Activated naive CD8-positive, alpha-beta T cell treated with anti-CD3 and anti-CD28 coated beads, Interleukin-2, amount 50 U/mL, for 16 hours (primary cell): ENCODE data around the gene OR2V2.
"Not testable (repeated sequence)": the region's sequence is repeated elsewhere in the genome, so short reads cannot be mapped to it uniquely, and the experiment has no call there.

Experiments
- DNase-seq: peaks from one replicate; pipeline ENCODE4 v3.0.0-alpha.2; 2020; ENCODE audit warnings: low read depth, low spot score

Gene OR2V2

DNA sequence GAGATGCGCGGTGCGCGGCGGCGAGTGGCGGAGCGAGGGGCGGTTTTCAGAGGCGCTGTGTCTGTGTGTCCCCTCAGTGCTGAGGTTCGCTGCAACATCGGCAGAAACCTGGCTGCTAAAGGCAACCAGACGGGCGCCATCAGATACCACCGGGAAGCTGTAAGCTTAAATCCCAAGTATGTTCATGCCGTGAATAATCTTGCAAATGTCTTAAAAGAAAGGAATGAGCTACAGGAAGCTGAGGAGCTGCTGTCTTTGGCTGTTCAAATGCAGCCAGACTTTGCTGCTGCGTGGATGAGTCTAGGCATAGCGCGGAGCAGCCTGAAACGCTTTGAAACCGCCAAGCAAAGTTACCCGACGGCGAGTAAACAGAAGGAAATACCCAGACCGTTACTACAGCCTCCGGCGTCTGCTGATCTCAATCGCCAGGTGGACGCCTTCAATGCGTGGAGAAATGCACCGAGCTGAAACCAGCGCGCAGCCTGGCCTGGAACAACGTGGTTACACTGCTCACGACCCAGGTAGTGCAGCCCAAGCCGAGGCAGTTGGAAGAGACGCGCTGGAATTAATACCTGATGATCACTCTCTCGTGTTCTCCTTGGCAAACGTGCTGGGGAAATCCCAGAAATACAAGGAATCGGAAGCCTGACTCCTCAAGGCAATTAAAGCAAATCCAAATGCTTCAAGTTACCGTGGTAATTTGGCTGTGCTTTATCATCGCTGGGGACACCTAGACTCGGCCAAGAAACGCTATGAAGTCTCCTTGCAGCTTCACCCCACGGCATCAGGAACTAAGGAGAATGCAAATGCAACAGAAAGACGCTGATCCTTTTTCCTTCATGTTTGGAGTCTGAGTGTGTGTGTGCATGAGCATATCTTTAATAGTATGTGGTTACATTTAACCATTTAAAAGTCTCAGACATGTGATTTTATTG, 32.3 kb upstream of the OR2V2 start:
- no peak for DNase-seq

DNA sequence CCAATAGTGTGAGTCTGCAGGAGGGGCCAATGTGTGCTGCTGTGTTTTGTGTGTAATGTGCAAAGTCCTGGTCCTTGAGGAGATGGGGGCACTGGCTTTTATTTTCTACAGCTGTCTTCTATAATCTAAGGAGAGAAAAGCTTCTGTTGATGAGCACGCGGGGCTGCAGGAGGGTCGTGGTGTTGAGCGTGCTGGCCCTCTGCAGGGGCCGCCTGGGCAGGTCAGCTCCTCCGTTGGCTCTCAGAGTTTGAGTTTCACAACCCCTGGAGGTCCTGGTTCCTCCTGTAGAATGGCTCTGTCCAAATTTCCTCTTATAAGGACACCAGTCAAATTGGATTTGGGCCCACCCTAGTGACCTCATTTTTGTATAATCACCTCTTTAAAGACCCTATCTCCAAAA, 29.0 kb upstream of the OR2V2 start:
- DNase-seq: no peak

DNA sequence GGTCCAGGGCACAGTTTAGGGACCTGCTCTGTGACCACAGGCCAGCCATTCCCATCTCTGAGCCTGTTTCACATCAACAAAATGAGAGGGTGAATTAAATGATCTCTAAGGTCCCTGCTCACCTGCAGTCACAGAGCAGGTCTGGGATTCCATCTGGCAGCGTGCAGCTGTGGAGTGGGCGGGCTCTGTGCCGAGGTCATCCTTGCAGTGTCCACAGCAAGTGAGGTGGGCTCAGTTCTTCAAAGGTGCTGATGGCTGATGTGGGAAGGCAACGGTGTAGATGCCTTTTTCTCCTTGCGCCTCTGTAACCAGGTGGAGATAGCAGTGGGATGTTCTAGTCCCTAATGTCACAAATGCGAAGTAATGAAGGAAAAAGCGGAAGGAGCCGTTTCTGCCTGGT, 28.3 kb upstream of the OR2V2 start:
- DNase-seq: no peak

DNA sequence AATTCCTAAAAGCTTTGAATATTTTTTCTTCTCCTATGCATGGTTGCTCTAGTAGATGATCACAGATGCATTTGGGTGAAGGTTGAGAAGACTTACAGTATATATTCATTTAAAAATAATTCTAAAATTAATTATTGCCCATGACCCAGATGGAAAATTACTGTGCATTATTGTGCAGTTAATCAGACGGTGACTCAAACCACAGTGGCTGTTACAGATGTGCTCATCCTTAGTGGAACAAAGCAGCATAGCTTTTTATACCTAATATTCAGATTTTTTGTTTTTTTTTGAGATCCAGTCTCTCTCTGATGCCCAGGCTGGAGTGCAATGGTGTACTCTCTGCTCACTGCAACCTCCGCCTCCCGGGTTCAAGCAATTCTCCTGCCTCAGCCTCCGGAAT, 27.1 kb upstream of the OR2V2 start:
- DNase-seq: no peak

DNA sequence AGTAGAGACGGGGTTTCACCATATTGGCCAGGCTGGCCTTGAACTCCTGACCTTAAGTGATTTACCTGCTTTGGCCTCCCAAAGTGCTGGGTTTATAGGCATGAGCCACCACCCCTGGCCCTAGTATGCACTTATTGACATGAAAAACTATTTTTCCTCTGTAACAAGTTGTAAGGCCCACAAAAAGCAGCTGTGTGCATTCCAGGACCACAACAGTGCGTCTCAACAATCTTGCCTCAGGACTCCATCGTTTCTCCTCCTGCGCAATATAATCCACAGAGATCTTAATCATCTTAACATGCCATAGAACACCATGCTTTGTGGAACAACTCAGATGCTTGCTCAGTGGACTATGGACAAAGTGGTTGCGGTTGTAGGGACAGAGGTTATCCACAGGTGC, 26.6 kb upstream of the OR2V2 start:
- no peak for DNase-seq

DNA sequence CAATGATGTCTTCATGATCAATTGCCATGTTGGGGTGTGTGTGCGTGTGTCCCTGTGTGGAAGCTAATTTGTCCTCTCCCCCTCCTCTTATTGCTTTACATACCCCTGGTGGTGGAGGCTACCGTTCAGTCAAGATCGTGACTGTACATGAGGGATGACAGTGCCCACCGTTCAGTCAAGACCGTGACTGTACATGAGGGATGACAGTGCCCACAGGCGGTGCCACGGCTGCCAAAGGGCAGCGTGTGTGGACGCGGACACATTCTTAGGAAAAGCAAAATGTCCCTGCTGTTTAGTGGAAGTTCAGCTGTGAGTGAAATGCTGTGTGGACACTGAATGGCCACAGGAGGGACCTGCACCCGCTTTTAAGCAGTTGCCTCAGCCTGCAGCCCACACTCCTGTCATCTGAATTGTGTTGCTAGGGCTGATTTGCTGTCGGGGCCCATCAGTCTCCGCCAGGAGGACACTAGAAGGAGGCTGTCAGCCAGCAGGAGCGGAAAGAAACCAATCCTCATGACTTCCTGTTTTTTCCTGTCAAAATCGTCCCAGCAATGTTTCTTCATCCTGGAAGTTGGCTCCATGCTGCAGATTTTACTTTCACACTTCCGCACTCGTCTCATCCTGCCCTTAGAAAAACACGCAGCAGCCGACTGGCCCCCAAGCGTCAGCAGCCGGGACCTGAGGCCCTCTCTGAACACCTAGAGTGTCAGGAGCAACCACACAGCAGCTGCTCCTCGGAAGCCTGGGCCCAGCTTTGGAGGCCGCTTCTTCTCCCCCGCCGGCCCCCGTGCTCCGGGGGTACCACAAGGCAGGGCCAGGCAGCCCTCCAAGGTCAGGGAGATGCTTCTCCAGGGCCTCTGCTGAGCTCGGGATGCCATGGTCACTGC, 25.5 kb upstream of the OR2V2 start:
- DNase-seq: no peak

DNA sequence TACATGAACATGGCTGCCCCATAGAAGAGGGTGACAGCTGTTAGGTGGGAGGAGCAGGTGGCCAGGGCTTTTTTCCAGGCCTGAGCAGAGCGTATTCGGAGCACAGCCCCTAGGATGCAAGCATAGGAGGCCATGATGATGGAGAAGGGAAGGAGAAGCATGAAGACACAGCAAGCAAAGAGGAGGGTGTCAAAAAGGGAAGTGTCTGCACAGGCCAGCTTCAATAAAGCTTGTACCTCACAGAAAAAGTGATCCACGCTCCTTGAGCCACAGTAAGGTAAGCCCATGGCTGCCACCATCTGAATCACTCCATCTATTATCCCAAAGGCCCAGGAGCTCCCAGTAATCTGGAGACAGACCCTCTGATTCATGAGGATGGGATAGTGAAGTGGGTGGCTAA, 22.9 kb upstream of the OR2V2 start:
- no peak for DNase-seq

DNA sequence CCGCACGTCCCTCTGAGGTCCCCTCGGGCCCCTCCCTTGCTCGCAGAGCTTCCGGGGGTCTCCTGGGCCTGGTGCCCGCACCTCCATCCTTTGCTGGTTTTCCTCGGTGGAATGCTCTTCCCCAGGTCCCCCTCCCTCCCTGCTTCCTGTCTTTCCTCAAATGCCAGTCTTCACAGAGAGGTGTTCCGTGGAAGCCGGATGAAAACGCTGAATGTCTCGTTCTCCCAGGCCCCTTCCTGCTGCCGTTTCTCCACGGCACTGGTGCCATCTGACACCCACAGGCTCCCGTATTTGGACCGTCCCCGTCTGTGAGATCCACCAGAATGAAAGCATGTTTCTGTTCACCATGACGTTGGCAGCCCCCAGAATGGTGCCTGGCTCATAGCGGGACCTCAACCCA, 20.5 kb upstream of the OR2V2 start:
- DNase-seq: no peak

DNA sequence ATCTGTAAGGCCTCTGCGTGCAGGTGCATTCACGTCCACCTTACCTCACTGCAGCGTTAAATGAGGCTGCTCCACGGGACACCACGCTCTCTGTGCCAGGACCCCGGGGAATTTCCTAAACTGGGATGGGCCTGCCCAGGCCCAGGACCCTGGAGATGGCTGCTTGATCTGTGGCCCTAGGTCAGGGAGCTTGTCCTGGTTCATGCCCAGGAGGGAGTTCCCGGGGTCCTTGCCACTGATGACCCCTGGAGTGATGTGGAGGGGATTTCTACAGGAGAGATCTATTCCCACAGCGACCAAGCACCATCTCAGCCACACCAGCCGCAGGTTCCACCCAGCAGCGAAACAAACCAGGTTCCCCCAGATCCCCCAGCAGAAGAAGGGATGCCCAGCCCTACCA, 19.9 kb upstream of the OR2V2 start:
- DNase-seq: no peak

DNA sequence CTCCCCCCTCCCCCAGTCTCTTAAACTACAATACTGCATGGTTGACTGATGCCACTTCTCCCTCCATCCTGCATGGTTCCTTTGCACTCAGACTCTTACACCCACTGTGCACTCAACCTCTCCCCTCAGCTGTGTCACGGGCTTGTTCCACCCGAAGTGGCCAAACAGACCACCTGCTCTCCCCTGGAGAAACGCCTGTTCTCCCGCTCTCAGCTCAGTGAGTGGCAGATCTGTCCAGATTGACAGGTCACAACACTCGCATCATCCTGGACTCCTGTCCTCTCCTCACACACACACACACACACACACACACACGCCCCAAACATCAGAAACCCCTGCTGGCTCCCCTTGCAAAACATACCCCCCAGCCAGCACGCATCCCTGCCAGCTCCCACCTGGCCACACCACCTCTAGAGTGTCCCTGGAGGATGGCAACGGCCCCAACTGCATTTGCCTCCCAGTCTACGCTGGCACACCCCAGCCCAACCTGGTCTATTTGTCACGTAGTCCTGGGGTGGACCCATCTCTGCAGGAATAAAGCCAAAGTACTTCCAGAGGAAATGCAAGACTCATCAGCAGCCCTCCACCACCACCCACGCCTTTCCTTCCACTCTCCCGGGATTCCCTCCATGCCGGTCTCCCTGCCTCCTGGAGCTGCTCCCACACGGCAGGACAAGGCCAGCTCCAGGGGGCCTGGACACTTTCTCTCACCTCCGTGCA, 19.3 kb upstream of the OR2V2 start:
- DNase-seq: no peak

DNA sequence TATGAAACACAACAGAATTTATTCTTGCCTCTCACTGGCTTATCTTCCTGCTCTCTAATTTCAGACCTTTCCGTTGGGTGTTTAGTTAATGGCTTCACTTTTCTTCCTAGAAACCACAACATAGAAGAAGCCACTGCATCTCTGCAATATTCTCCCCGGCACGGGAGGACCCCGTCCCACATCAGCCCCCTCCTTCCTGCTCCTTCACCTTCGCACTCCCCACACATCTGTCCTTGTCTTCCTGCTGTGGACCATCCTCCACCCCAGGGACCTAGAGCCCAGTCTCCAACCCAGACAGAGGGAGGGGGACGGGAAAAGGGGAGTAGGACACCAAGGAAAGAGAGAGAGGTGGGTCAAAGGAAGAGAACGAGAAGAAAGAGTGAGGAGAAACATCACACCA, 17.8 kb upstream of the OR2V2 start:
- no peak for DNase-seq

DNA sequence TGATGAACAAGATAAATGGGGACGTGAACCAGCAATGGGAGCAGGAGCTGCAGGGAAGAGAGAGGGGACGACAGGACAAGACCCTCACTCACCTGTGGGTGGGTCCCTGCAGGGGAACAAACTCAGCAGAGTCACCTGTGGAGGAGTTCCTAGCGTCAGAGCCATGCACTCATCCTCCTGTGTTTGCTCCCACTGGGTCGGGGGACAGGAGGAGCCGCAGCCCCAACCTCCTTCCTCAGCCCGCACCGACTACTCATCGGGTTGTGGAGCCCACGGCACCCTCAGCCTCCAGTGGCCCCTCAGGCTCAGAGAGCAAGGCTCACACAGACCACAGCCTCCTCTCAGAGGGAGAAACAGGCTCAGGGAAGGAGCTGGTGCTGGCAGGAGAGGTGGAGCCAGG, 17.3 kb upstream of the OR2V2 start:
- not testable (repeated sequence) for DNase-seq

DNA sequence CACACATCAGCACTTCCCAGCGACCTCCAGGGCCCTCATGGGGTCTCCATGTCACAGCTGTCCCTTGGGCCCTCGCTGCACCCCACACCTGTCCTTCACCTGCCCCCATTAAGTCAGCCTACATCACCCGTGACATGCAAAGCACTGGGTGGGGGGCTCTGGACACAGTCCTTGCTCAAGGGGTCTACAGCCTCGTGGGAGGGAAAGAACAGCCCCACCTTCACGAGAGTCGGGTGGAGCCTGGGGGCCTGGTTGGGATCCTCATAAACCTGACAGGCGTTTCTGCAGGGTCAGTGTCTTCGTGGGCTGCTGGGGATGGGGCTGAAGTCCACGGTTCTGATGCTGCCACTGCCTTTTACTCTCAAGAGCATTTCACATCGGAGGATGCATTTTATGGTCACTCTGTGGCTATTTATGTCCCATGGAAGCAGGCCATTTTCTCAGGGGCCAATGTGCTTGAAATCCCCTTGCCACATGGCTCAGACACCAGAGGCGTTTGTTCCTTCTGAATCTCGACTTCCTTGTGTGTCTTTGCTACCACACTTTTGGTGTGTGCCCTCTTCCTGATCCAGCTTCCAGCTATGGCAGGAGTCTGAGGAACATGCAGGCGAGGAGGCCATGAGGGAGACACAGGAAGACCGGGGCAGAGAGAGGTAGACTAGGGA, 16.4 kb upstream of the OR2V2 start, which contains the start of gene OR2V1:
Gene OR2V1 (minus strand): TSS at position 338 of the 665 bp plus-strand sequence. CDS start 5,865 bp downstream, outside the sequence.
- no peak for DNase-seq

DNA sequence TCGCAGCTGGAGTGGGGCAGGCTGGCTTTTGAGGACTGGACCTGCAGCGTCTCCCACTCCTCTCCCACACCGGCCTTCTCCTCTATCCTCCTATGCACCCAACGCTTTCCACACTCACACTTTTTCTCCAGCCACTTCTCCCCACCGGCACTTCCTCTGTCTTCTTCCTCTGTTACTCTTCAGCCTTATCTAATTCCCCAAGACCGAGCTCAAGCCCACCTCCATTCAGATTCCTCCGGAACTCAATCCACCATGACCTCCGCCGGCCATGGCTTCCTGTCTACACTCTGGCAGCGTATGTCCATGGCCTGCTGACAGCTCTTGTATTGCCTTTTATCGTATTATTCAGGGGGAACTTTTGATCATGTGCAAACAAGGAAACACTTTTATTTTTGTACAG, 15.9 kb upstream of the OR2V2 start:
- no peak for DNase-seq

DNA sequence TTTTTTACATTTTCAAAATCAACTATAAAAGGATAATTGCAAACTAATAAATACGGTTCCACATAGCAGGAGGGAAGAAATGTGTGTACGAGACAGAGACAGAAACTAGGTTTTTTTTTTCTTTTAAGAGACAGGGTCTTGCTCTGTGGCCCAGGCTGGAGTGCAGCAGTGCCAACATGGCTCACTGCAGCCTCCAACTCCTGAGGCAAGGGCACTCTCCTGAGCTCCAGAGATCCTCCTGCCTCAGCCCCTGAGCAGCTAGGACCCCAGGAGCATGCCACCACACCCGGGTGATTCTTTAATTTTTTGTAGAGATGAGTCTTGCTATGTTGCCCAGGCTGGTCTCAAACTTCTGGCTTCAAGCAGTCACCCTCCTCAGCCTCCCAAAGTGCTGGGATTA, 14.3 kb upstream of the OR2V2 start:
- DNase-seq: no peak

DNA sequence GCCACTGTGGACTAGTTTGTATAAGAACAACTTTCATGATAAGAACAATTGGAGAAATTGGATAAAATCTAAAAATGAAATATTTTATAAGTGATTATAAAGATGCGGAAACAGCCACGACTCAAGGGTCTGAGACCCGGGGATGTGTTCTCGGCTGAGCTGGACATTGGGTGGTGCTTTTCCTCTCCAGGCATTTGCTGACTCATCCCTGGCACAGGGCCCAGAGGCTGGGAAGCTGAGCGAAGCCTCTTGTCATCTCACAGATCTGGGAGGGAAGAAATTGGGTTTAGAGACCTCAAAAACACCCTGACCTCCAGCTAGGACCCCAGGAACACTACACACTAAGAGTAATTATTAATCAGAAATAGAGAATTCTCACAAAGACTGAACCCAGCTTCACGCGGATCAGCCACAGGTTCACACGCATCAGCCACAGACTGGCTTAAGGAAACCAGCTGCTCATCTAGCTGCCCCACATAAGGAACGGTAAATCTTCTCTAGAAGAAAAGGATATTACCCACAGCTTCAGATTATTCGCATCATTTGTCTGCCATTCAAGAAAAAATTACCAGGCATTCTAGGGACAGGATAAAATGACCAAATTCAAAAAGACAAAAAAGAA, 13.7 kb upstream of the OR2V2 start:
- no peak for DNase-seq

DNA sequence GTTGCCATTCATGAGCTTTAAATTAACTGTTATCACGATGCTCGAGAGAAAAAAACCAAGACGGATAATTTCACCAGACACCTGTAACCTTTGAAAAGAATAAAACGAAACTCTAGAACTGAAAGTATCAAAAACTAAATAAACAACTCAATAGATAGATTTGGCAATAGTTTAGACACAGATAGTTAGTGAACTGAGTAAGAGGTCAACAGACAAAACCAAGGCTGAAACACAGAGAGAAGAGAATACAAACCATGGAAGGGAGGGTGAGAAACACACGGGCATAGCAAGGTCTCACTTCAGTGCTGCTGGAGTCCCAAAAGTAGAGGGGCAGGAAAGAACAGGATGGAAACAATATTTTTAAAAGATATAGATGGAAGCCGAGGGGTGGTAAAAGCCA, 13.1 kb upstream of the OR2V2 start:
- no peak for DNase-seq

DNA sequence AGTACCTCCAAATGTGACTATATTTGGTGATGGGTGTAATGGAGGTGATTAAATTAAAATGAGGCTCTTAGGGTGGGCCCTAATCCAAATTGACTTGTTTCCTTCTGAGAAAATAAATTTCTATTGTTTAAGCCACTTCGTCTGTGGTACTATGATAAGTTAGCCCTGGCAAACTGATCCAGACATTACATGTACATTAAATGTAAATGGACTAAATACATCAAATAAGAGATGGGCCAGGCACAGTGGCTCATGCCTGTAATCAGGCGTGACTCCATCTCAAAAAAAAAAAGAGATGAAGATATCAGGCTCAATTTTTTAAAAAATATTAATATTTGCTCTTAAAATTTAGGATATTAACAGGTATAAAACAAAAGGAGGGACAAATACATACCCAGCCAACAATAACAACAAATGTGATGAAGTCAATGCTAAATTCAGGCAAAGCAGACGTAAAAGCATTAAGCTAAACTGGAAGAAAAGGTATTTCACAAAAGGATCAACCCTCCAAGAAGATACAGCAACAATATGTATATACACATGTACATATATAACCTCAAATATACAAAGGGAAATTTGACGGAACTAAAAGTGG, 10.9 kb upstream of the OR2V2 start:
- no peak for DNase-seq

DNA sequence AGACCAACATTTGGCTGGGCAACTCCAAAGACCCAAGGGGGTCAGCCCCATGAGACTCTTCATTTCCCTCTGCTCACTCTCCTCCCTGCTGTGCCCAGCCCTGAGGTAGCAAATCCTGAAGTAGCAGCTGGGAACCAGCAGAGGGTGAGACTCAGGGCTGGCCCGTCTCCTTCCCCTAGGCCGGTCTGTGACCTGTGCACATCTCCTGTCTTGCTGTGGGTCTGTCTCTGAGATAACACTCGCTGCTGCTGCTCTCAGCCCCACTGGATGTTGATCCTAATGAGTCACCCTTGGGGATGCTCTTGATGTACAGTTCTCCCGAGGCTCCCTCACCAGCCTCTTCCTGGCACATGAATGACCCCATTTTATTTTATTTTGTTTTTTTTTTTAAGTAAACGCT, 9.1 kb upstream of the OR2V2 start:
- DNase-seq: no peak

DNA sequence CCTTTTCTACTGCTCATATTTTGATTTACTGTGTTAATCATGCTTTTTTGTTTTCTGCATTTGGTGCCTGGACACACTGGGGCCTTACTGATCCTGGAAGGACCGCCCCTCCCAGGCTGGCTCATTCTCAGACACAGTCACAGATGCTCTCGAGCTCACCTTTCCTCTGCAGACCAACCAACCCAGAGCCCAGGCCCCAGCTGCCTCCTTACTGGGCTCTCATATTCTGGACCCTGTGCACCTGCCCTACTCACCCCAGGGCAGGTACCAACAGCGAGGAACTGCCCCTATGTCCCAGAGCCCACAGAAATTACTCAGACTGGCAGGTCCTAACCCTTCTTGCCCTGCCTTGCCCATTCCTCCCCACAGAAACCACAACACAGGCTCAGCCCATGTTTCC, 6.6 kb upstream of the OR2V2 start:
- DNase-seq: no peak

DNA sequence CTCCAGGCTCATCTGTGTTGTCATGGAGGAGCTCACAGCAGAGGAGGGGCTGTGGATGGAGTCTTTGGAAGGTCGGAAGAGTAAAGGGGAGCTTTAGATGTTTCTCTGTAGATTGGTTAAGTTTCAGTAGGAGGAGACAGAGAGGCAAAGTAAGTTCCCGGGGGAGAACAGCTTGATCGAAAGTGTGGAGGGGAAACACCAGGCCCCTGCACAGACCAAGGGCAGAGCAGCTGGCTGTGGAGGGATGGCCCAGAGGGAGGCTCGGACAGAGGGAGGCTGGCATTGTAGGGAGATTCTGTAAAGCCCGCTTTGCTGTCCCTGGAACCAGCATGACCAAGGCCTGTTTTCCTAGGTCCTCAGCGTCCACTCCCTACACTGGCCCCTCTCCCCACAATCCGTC, 5.3 kb upstream of the OR2V2 start:
- DNase-seq: no peak
